ENCODE data around the gene CRACR2A. TPM values are rescaled to one million over a fixed set of nuclear protein-coding genes. Genes with fewer than 3 reads are reported as not detected.

The CRACR2A gene
- total and polyA plus RNA-seq, 3 experiments from 2014 or later = 23.3 to 27.9 (median 27.3) TPM

DNA sequence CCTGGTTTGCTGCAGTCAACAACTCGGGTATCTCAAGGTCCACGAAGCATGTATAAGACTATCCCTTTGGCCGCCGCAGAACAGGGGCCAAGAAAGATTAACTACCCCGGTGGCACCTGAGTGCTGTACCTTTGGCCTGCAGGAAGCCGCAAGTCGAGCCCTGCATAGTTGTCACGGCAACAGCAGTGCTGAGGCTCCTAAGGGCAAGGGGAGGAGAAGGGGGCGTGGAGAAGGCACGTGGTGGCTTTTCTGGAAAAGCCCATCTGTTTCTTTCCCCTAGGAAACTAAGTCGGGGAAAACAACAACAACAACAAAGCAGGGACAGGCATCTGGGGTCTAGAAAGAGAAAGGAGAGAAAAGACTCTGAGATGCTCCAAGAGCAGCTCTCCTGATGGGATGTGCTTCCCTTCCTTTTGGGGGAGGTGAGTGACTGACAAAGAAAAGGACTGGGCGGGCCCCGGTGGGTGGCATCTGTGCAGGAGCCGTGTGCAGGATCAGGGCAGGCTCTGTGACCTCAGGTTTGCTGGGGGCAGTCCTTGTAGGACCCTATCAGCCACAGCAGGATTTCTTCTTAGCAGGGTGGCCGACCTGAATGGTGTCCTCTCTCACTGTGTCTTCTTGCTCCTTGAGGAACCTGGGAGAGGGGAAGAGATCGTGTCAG is 138.0 kb downstream of the CRACR2A start:
- H3K4me3 ChIP-seq (ENCODE audit: low read length) = no peak overlapping the region
- H3K27ac ChIP-seq (ENCODE audit: low read depth, low read length) = no peak overlapping the region
- DNase-seq = no peak
- H3K9me3 ChIP-seq (ENCODE audit: low read length) = no peaks in the 10 kb centered on the region
- Mint-ChIP-seq H3K27me3 (peaks cover 0 to 1% of the 10 kb centered on the region in 2 donors), H3K9me3 (peaks cover 0 to 7% (median 2%) of the 10 kb centered on the region in 5 donors), H3K4me3 (no peak overlapping the region), H3K4me1 (no peaks in the 10 kb centered on the region), H3K36me3 (peaks cover 42 to 92% (median 59%) of the 10 kb centered on the region in 3 donors), H3K27ac (peak overlapping the region in 4 of 8 donors; percentile 3 to 93 (median 44))
- CTCF ChIA-PET = no interaction called here
- peaks cover 26% of the 10 kb centered on the region for H3K36me3 ChIP-seq (ENCODE audit: insufficient read depth, low read length)
- H3K27me3 ChIP-seq (ENCODE audit: insufficient read depth, low read length, poor library complexity, severe bottlenecking) = no peaks in the 10 kb centered on the region
- POLR2A ChIA-PET = no interaction called here
- no peaks in the 10 kb centered on the region for H3K4me1 ChIP-seq (ENCODE audit: insufficient read depth, low read length)

DNA sequence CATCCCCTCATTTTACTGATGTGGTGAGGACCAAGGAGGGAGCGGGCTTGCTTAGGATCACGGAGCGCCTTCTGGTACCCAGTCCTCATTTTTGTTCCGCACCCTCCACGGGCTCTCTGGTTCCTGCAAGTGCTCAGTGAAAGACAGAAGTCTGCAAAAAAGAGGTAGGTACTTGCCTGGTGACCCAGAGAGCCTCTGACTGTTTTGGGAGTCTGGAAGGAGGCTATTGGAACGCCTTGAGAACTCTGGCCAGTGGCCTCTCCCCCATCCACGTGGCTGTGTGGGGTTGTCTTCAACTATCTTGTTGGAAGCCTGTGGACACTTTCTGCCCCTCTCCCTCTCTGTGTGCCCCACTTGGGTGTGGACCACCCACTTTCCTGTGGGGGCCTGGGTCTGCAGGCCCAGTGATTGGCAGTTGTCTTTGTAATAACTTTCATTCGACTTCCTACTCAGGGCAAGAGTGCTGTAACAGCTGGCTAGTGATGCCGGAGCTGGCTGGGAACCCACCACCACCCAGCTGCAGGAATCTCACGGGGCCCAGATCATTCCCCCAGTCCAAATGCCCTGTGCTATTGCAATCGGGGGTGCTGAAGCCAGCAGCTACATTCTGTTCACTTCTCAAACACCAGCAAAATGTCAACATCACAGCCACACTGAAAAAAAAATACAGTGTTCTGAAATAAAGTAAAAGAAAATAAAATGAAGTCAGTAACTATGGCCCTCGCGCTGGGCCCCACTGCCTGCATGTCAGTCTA is 139.1 kb downstream of the CRACR2A start:
- no peak for DNase-seq
- Histone ChIP-seq H3K36me3 (ENCODE audit: insufficient read depth, low read length) (peaks cover 26% of the 10 kb centered on the region), H3K4me1 (ENCODE audit: insufficient read depth, low read length) (no peaks in the 10 kb centered on the region), H3K9me3 (ENCODE audit: low read length) (no peaks in the 10 kb centered on the region), H3K27ac (ENCODE audit: low read depth, low read length) (no peak overlapping the region), H3K27me3 (ENCODE audit: insufficient read depth, low read length, poor library complexity, severe bottlenecking) (no peaks in the 10 kb centered on the region), H3K4me3 (ENCODE audit: low read length) (no peak overlapping the region)
- Mint-ChIP-seq H3K36me3 (peaks cover 53 to 92% (median 66%) of the 10 kb centered on the region in 3 donors), H3K4me3 (no peak overlapping the region), H3K27ac (no peak overlapping the region), H3K9me3 (peaks cover 8 to 14% (median 9%) of the 10 kb centered on the region in 5 donors), H3K27me3 (peaks cover 0 to 1% of the 10 kb centered on the region in 2 donors), H3K4me1 (peaks cover 3 to 9% (median 9%) of the 10 kb centered on the region in 3 donors)
- ChIA-PET CTCF (no interaction called here), POLR2A (no interaction called here)

DNA sequence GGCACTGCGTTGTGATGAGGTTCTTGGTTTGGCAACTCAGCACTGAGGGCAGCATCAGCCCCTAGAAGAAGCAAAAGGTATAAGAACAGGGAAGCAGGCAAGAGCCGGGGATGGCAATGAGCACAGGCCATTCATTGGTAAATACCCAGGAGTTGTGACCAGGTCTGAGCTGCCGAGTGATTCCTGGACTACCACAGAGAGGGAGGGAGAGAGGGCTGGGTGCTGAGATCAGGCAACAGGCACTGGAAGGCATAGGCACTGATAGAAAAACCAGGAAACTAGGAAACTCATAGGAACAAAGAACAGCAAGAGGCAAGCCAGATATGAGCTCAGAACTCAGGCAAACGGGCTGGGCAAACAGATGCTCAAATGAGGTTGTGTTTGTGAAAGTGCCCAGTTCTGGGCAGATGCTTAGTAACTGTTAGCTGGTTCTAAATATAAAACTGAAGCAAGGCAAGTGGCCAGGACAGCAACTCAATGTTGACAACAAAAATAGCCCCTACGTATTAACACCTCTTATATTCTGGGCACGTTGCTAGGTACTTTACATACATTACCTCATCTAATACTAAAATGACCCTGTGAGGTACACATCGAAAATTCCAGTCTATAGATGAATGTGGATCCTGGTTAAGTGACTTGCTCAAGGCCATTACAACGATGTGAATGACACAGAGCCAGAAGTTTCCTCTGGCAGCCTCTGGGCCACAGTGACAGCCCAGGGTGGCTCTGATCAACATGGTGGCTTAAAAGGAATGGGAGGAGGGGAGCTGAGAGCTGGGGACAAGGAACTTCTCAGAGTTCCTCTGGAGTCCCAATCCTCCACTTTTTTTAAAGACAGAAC is 140.8 kb downstream of the CRACR2A start:
- ChIA-PET CTCF (interaction anchor here (1.3 kb wide), 1 partner anchor 311 kb away, joined by 4 read pairs; no protein-coding TSS in a partner anchor), POLR2A (no interaction called here)
- Mint-ChIP-seq H3K9me3 (peaks cover 8 to 14% (median 9%) of the 10 kb centered on the region in 5 donors), H3K4me1 (peaks cover 9 to 14% (median 9%) of the 10 kb centered on the region in 3 donors), H3K4me3 (no peak overlapping the region), H3K27me3 (peaks cover 0 to 1% of the 10 kb centered on the region in 2 donors), H3K36me3 (peaks cover 56 to 87% (median 61%) of the 10 kb centered on the region in 3 donors), H3K27ac (peak overlapping the region in 2 of 8 donors; percentile 83 to 86)
- Histone ChIP-seq H3K27me3 (ENCODE audit: insufficient read depth, low read length, poor library complexity, severe bottlenecking) (no peaks in the 10 kb centered on the region), H3K27ac (ENCODE audit: low read depth, low read length) (no peak overlapping the region), H3K9me3 (ENCODE audit: low read length) (no peaks in the 10 kb centered on the region), H3K36me3 (ENCODE audit: insufficient read depth, low read length) (peaks cover 14% of the 10 kb centered on the region), H3K4me1 (ENCODE audit: insufficient read depth, low read length) (no peaks in the 10 kb centered on the region), H3K4me3 (ENCODE audit: low read length) (no peak overlapping the region)
- DNase-seq = no peak

DNA sequence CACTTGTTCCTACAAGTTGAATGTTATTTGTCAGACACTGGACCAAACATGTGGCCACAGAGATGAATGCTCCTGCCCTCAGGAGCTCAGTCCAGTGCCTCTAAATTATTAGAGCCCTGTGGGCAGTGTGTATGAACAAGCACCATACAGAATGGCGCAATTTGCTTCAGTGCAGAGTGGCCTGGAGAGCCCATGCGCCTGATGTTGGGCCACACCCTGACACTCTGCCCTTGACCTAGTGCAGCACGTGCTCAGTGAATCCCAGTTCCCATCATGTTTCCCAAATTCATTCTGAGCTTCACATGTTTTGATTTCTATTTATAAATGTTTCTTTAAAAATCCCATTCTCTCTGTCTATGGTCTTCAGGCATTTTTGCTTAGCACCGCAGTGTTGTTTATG is 145.1 kb downstream of the CRACR2A start:
- H3K36me3 Mint-ChIP-seq = peaks cover 33 to 45% (median 34%) of the 10 kb centered on the region in 3 donors
- peak overlapping the region in 1 of 8 donors; percentile 27 for H3K27ac Mint-ChIP-seq
- no peak overlapping the region for H3K27ac ChIP-seq (ENCODE audit: low read depth, low read length)
- DNase-seq = no peak
- CTCF ChIA-PET = interaction anchor here (1.4 kb wide), 1 partner anchor 14 kb away, joined by 3 read pairs; no protein-coding TSS in a partner anchor
- H3K4me3 Mint-ChIP-seq = no peak overlapping the region
- peaks cover 0 to 2% of the 10 kb centered on the region in 2 donors for H3K27me3 Mint-ChIP-seq
- peaks cover 9 to 18% (median 9%) of the 10 kb centered on the region in 3 donors for H3K4me1 Mint-ChIP-seq
- POLR2A ChIA-PET = no interaction called here
- no peaks in the 10 kb centered on the region for H3K27me3 ChIP-seq (ENCODE audit: insufficient read depth, low read length, poor library complexity, severe bottlenecking)
- H3K36me3 ChIP-seq (ENCODE audit: insufficient read depth, low read length) = no peaks in the 10 kb centered on the region
- peaks cover 8 to 14% (median 9%) of the 10 kb centered on the region in 5 donors for H3K9me3 Mint-ChIP-seq
- H3K9me3 ChIP-seq (ENCODE audit: low read length) = no peaks in the 10 kb centered on the region
- H3K4me3 ChIP-seq (ENCODE audit: low read length) = no peak overlapping the region
- no peaks in the 10 kb centered on the region for H3K4me1 ChIP-seq (ENCODE audit: insufficient read depth, low read length)

DNA sequence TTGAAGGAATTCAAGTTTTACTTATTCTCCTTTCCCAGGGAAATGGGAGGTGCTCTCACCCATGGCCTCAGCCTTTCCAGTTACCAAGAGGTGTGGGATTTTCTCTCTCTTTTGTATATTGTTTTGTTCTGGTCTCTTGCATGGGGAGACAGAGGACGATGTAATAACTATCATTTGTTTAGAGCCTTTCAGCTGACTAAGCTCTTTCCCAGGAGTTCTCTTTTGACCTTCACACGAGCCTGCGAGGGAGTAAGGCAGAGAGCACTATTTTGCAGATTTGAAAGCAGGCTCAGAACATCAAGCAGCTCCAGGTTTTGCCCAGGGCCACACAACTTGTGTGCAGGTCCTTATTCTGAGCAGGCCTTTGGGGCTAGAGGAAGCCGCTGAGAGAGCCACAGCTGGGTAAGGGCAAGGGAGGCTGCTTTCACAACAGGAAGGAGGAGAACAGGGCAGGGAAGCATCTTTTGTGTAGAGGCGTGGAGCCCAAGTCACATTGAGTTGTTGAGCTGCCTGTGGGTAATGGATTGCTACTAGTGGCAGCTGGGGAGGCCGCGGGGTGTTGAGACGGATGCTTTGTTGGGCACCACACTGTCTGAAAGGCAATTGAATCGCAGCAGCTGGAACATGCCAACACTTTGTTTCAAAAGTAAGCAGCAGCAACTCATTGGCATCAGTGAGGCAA is 145.7 kb downstream of the CRACR2A start:
- no peaks in the 10 kb centered on the region for H3K9me3 ChIP-seq (ENCODE audit: low read length)
- H3K36me3 ChIP-seq (ENCODE audit: insufficient read depth, low read length) = no peaks in the 10 kb centered on the region
- Mint-ChIP-seq H3K9me3 (peaks cover 8 to 14% (median 9%) of the 10 kb centered on the region in 5 donors), H3K27me3 (peaks cover 0 to 2% of the 10 kb centered on the region in 2 donors), H3K4me1 (peaks cover 9 to 18% (median 9%) of the 10 kb centered on the region in 3 donors), H3K36me3 (peaks cover 31 to 41% (median 32%) of the 10 kb centered on the region in 3 donors), H3K27ac (peak overlapping the region in 1 of 8 donors; percentile 82), H3K4me3 (no peak overlapping the region)
- DNase-seq = no peak
- H3K27ac ChIP-seq (ENCODE audit: low read depth, low read length) = no peak overlapping the region
- no peak overlapping the region for H3K4me3 ChIP-seq (ENCODE audit: low read length)
- H3K4me1 ChIP-seq (ENCODE audit: insufficient read depth, low read length) = no peaks in the 10 kb centered on the region
- ChIA-PET CTCF (interaction anchor here (1.4 kb wide), 1 partner anchor 13 kb away, joined by 3 read pairs; no protein-coding TSS in a partner anchor), POLR2A (no interaction called here)
- H3K27me3 ChIP-seq (ENCODE audit: insufficient read depth, low read length, poor library complexity, severe bottlenecking) = no peaks in the 10 kb centered on the region

DNA sequence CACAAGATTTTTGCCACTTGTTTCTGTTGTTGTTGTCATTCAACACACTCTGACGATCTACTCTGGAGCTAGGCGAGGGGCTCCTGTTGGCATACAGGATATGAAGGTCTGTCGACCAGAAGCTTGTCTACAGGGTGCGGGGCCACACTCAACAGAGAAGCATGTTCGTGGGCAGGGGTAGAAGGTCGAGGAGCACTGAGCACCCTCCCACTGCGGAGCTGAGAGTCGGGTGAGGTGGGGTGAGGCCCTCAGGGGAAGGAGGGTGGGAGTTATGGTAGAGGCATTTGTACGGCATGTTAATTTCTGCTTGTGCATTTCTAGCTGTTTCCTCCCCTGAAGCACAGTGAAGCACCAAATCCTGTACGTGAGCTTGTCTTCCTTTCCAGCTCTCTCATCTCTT is 146.8 kb downstream of the CRACR2A start:
- H3K27ac Mint-ChIP-seq = peak overlapping the region in 2 of 8 donors; percentile 5 to 36

DNA sequence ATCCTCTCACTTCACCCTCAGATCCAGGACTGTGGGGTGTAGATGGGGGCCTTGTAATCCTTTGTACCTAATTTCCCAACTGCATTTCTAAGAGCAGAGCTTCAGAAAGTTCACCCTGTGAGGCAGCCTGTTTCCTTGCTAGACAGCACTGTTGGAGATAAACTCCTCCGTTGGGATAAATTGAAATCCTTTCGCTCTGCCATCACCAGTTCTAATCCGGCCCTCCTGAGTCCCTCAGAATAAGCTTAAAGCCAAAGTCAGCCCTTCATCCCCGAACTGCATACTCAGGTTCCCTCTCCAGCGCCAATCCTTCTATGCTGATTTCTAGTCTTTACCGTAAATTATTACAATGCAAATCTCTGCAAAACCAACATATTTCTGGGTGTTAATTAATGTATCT is 147.2 kb downstream of the CRACR2A start:
- no peak for DNase-seq
- no peaks in the 10 kb centered on the region for H3K27me3 ChIP-seq (ENCODE audit: insufficient read depth, low read length, poor library complexity, severe bottlenecking)
- H3K36me3 ChIP-seq (ENCODE audit: insufficient read depth, low read length) = no peaks in the 10 kb centered on the region
- no peak overlapping the region for H3K27ac ChIP-seq (ENCODE audit: low read depth, low read length)
- H3K4me1 Mint-ChIP-seq = peaks cover 9 to 18% (median 9%) of the 10 kb centered on the region in 3 donors
- H3K4me3 Mint-ChIP-seq = no peak overlapping the region
- ChIA-PET POLR2A (no interaction called here), CTCF (no interaction called here)
- peaks cover 22 to 31% (median 25%) of the 10 kb centered on the region in 3 donors for H3K36me3 Mint-ChIP-seq
- peak overlapping the region in 1 of 8 donors; percentile 5 for H3K27ac Mint-ChIP-seq
- peaks cover 6 to 14% (median 8%) of the 10 kb centered on the region in 5 donors for H3K9me3 Mint-ChIP-seq
- H3K9me3 ChIP-seq (ENCODE audit: low read length) = no peaks in the 10 kb centered on the region
- no peak overlapping the region for H3K4me3 ChIP-seq (ENCODE audit: low read length)
- peaks cover 0 to 4% of the 10 kb centered on the region in 2 donors for H3K27me3 Mint-ChIP-seq
- no peaks in the 10 kb centered on the region for H3K4me1 ChIP-seq (ENCODE audit: insufficient read depth, low read length)

More for the DNA sequence above, 146.8 kb downstream of the CRACR2A start:
- Histone ChIP-seq H3K4me3 (ENCODE audit: low read length) (no peak overlapping the region), H3K36me3 (ENCODE audit: insufficient read depth, low read length) (no peaks in the 10 kb centered on the region), H3K27ac (ENCODE audit: low read depth, low read length) (no peak overlapping the region), H3K4me1 (ENCODE audit: insufficient read depth, low read length) (no peaks in the 10 kb centered on the region), H3K9me3 (ENCODE audit: low read length) (no peaks in the 10 kb centered on the region), H3K27me3 (ENCODE audit: insufficient read depth, low read length, poor library complexity, severe bottlenecking) (no peaks in the 10 kb centered on the region)
- ChIA-PET POLR2A (no interaction called here), CTCF (no interaction called here)
- Mint-ChIP-seq H3K4me1 (peaks cover 9 to 18% (median 9%) of the 10 kb centered on the region in 3 donors), H3K9me3 (peaks cover 6 to 14% (median 8%) of the 10 kb centered on the region in 5 donors), H3K4me3 (peak overlapping the region in 1 of 7 donors; percentile 14), H3K27me3 (peaks cover 0 to 2% of the 10 kb centered on the region in 2 donors), H3K36me3 (peaks cover 22 to 32% (median 25%) of the 10 kb centered on the region in 3 donors)
- no peak for DNase-seq
